ENCODE data around the gene FIBCD1.

Gene FIBCD1

DNA sequence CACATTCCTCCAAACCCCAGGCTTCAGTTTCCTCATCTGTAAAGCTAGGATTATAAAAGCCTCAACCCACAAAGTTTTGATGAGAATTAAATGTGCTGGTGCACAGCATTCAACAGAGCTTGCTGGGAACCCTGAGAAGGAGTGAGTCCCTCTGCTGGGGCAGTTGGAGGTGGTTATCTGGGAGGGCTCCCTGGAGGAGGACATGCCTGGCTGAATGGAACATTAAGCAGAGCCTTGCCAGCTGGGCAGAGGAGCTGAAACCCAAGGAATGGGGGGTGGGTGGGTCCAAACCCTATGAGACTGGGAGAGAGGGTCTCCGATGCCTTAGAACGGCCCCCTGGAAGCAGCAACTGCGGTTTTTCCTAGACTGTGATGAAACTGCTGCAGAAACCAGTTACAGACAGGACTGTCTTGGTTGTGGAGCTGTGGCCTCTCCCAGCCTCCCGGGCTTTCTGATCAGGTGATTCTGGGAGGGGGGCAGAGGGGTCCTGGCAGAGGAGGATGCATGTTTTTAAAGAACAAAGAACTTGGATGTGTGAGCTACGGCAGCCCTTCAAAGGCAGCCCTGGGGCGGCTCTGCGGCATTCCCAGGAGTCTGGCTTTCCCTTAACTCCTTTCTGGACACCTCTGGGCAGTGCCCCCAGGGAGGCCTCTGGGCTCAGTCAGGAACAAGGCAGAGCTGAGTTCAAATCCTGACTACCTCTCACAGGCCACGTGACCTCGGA lies 20.8 kb downstream of the FIBCD1 start:
- DNase-seq (ENCODE audit: low read depth in 2 of 2), result no peak
- no peak overlapping the region for H3K4me3 ChIP-seq (replicated peaks in 1 of 2; ENCODE audit: low read depth in 2 of 2, low read length in 2 of 2)
- TF ChIP-seq, protein P1, sequence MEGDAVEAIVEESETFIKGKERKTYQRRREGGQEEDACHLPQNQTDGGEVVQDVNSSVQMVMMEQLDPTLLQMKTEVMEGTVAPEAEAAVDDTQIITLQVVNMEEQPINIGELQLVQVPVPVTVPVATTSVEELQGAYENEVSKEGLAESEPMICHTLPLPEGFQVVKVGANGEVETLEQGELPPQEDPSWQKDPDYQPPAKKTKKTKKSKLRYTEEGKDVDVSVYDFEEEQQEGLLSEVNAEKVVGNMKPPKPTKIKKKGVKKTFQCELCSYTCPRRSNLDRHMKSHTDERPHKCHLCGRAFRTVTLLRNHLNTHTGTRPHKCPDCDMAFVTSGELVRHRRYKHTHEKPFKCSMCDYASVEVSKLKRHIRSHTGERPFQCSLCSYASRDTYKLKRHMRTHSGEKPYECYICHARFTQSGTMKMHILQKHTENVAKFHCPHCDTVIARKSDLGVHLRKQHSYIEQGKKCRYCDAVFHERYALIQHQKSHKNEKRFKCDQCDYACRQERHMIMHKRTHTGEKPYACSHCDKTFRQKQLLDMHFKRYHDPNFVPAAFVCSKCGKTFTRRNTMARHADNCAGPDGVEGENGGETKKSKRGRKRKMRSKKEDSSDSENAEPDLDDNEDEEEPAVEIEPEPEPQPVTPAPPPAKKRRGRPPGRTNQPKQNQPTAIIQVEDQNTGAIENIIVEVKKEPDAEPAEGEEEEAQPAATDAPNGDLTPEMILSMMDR (IDR thresholded peaks at IDR 0.05; ENCODE audit: low read depth, low read length), result no peak

DNA sequence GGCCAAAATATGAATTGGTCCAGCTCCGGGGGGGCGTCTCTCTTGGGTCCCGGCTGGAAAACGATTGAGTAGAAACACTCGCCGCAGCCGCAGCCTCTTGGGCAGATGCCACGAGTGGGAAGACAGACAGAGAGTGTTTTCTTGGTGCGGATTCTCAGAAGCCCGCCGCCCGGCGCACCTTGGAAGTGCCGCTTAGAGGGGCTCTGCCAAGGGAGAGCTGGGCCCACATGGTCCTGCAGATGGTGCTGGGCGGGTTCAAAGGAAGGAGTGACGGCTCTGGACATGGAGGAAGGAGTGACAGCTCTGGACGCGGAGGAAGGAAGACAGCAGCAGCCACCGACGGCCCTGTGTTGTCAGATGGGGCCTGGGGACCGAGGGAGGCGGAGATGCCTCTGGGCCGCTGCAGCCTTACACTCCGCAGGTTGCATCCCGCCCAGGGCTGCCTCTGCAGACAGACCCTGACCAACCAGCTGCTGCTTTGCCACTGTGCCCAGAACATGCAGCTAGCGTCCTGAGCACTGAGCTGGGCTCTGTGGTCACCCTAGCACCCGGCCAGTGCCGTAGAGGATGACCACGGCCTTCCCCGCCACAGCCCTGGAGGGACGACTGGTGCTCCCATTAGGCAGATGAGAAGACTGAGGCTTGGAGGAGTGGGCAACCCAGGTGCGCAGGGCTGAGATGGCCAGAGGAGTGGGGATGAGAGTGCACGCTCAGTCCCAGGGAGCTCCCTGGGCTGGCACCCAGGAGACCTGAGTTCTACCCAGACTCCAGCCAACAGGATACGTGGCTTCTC lies 21.7 kb downstream of the FIBCD1 start:
- TF ChIP-seq, protein P1 (IDR thresholded peaks at IDR 0.05; ENCODE audit: low read depth, low read length), result no peak
- DNase-seq (ENCODE audit: low read depth in 2 of 2), result no peak
- H3K4me3 ChIP-seq (replicated peaks in 1 of 2; ENCODE audit: low read depth in 2 of 2, low read length in 2 of 2), result no peak overlapping the region

DNA sequence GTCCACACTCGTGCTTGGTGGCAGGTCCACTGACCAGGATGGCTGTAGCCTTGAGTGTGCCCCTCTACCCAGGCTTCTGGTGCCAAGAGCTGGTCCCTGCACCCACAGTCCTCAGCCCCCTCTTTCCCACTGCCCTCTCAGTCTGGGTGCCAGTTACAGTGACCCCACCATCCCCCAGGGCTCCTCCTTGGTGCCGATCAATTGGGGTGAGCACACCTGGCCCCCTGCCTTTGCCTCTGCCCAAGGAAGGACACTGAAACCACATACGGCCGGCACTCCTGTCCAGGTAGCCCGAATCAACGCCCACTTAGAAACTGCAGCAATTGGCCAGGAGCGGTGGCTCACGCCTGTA lies 24.0 kb downstream of the FIBCD1 start:
- no peak for DNase-seq (ENCODE audit: low read depth in 2 of 2)
- no peak overlapping the region for H3K4me3 ChIP-seq (replicated peaks in 1 of 2; ENCODE audit: low read depth in 2 of 2, low read length in 2 of 2)
- TF ChIP-seq, protein P1 (IDR thresholded peaks at IDR 0.05; ENCODE audit: low read depth, low read length), result no peak

DNA sequence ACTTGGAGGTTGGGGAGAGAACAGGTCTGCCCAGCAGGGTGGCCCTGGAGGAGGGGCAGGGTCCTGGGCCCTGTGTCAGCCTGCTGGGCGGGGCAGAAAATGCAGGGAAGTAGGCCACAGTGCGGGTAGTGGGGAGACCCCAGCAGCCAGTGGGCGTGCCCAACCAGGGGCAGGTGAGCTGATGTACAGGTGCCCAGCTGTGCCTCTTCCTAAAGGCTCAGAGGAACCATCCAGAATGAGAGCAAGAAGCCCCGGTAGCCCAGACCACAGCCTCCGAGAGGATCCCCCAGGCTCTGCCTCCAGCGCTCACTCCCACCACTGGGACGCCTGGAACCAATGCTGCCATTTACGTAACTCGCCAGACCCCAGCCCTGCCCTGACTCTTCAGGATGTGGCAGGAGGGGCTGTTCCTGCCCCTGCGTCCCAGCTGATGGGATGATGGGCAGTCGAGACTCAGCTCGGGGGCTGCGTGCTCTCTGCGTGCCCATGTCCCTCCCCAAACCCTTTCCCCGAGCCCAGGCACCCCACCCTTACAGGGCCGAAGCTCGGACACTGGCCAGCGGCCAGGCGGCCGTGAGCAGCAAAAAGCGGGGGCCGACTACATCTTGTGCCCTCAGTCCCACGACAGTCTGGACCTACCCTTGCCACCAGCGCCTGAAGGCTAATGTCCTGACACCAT lies 24.5 kb downstream of the FIBCD1 start:
- no peak for DNase-seq (ENCODE audit: low read depth in 2 of 2)
- TF ChIP-seq, protein P1 (IDR thresholded peaks at IDR 0.05; ENCODE audit: low read depth, low read length), result no peak
- no peak overlapping the region for H3K4me3 ChIP-seq (replicated peaks in 1 of 2; ENCODE audit: low read depth in 2 of 2, low read length in 2 of 2)

DNA sequence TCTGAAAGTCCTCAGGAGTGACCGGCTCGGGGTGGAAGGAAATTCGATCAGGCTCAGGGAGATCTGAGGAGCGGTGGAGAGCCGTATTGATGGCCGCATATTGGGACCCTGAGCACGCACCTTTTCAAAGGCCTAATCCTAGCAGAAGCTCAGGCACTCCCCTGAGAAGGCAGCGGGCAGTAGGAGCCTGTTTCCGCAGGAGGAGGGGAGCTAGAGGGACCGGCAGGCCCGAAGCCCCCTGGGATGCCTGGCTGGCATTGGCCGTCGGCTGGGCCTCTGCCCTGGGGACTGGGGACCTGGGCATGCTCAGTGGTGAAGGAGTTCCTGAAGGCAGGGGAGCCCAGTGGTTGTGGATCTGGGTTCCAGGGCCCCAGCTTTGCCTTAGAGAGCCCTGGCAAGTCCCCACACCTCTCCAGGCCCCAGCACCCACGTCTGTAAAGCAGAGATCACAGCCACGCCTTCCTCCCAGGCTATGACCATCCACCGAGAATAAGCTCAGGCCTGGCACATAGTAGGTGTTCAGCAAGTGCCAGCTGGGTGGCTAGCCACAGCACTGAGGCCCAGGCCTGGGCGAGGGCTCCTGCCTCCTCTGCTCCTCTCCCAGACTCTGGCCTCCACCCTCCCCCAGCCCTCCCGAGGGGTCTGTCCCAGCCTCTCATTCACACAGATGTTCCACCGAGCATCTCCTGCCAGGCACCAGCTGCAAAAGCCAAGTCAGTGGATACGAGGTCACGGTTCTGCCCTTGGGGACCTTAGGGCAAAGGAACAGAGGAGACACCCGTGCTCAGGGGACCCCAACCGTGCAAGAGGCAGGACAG lies 25.2 kb downstream of the FIBCD1 start:
- no peak for DNase-seq (ENCODE audit: low read depth in 2 of 2)
- no peak overlapping the region for H3K4me3 ChIP-seq (replicated peaks in 1 of 2; ENCODE audit: low read depth in 2 of 2, low read length in 2 of 2)
- TF ChIP-seq, protein P1 (IDR thresholded peaks at IDR 0.05; ENCODE audit: low read depth, low read length), result no peak

DNA sequence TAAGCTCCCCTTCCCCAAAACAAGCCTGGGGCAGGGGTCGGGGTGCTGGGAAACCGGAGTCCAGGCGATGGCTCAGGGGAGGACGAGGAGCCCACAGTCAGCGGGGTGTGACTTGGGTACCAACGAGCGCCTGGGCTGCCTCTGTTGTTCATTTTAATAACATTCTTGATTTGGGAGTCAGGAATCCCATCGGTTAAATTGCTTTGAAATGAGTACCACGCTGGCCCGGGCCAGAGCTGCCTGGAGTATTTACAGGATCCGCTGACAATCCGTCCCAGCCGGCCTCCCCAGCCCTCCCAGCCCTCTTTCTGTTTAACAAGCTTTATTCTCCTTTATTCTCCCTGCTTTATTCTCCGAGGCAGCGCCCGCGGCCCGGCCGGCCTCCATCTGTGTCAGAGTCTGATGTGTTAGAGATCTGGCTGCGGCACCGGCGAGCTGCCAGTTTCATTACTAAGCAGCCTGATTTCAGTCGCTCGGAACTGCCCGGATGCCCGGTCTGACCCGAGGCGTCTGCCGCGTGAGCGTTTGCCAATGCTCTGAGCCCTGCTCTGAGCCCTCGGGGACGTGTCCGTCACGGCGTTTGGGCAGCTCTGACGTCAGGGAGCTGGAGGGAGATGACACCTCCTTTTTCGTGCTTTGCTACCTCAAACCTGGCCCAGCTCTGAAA lies 26.0 kb downstream of the FIBCD1 start:
- TF ChIP-seq, protein P1 (IDR thresholded peaks at IDR 0.05; ENCODE audit: low read depth, low read length), result no peak
- DNase-seq (ENCODE audit: low read depth in 2 of 2), result peak; percentile 59 to 62
- H3K4me3 ChIP-seq (replicated peaks in 1 of 2; ENCODE audit: low read depth in 2 of 2, low read length in 2 of 2), result no peak overlapping the region

All from cardiac fibroblast (primary cell).